HG03175 (cell line): ENCODE data around the gene OR2L3.
"Not testable (repeated sequence)": the region's sequence is repeated elsewhere in the genome, so short reads cannot be mapped to it uniquely, and the experiment has no call there.

Experiments used
- ATAC-seq: cut with Tn5 transposase; IDR thresholded peaks from one replicate; pipeline ENCODE4 v1.9.1; 2021; ENCODE audit warnings: mild to moderate bottlenecking, moderate library complexity; ENCODE audit not compliant: unreplicated experiment

Gene OR2L3

DNA sequence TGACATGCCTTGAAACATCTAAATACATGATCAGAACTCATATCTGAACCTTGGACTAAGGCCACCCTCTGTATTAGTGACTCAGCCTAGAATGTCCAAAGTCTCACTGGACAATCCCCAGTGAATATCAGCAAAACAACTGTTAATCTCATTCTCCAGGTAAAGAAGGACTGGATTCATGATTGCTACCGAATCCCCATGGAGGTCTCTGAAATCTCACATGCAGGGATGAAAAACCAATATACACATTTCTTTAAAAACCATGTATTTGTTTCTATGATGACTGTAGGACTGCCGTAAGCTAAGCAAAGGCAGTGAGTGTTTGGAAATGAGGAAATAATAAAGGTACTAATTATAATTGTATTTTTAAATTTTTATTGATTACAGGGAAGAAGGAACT is at the start of gene OR2L3:
TSS of gene OR2L3 (plus strand) at position 301 of the 400 bp plus-strand sequence. CDS start 13,846 bp downstream, outside the sequence.
- ATAC-seq, result no peak

GRCh38 chr1:247998811-247999210 is 47.8 kb upstream of the OR2L3 start:
- no peak for ATAC-seq

- no peak for ATAC-seq
Observed at GRCh38 chr1:248000169-248000568, 46.5 kb upstream of the OR2L3 start.

- ATAC-seq, result no peak
Observed at GRCh38 chr1:248007778-248008177, 38.9 kb upstream of the OR2L3 start.

- ATAC-seq, result no peak
Observed at GRCh38 chr1:248009681-248010080, 37.0 kb upstream of the OR2L3 start.

GRCh38 chr1:248013229-248013710 is 33.4 kb upstream of the OR2L3 start, which contains the start of gene OR2L5:
TSS of gene OR2L5 (plus strand) at chr1:248013660. CDS start at chr1:248021948, 8,288 bp downstream.
- no peak for ATAC-seq

- ATAC-seq, result no peak
Observed at GRCh38 chr1:248015803-248016202, 30.8 kb upstream of the OR2L3 start.

- ATAC-seq, result no peak
Observed at GRCh38 chr1:248029770-248030169, 16.9 kb upstream of the OR2L3 start, which contains the start of gene OR2L2. TSS of gene OR2L2 (plus strand) at chr1:248030070. CDS start at chr1:248038268, 8,198 bp downstream.

DNA sequence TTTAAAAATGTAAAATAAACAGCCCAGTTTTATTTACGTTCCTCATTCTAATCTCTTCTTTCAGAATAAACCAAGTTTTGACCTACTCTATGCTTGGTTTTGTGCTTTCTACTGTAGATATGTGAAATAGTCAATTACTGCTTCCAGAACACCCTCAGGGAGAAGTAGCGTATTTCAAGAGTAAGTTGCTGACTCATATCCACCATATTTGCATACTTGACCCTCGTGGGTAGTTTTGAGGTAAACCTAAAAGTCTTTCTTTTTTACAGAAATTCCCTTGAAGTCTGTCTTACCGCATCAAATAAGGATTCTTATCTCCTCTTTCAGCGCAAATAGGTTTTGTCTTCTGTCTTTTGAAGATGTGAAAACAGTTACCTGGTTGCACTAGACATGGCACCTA is 1.4 kb upstream of the OR2L3 start:
- no peak for ATAC-seq

DNA sequence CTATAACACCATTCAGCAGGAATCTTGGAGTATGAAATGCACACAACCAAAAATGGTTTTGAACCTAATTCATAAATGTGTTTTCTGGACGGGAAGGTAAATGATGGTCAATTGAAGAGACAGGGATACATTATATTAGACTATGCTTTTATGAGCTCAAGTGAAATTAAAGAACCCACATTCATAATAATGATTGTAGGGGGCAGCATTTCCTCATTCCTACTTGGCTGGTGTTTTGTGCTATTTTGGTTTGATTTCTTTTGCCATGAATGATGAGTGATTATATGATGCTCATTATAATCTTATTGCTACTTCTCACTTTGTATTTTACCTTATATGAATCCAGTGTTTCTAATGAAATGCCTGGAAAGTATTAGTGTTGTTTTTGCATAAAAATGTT is 372 bp downstream of the OR2L3 start:
- no peak for ATAC-seq

DNA sequence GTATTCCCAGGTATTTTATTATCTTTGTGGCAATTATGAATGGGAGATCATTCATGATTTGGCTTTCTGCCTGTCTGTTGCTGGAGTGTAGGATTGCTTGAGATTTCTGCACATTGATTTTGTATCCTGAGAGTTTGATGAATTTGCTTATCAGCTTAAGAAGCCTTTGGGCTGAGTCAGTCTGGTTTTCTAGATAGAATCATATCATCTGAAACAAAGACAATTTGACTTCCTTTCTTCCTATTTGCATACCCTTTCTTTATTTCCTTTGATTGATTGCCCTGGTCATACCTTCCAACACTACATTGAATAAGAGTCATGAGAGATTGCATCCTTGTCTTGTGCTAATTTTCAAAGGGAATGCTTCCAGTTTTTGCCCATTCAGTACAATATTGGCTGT is 8.0 kb downstream of the OR2L3 start:
- no peak for ATAC-seq

DNA sequence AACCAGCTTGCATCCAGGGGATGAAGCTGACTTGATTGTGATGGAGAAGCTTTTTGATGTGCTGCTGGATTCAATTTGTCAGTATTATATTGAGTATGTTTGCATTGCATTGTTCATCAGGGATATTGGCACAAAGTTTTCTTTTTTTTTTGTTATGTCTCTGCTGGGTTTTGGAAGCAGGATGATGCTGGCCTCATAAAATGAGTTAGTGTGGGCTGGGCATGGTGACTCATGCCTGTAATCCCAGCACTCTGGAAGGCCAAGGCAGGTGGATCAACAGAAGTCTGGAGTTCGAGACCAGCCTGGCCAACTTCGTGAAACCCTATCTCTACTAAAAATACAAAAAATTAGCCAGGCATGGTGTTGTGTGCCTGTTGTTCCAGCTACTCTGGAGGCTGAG is 8.6 kb downstream of the OR2L3 start:
- no peak for ATAC-seq

GRCh38 chr1:248065071-248065470 is 18.4 kb downstream of the OR2L3 start:
- no peak for ATAC-seq

DNA sequence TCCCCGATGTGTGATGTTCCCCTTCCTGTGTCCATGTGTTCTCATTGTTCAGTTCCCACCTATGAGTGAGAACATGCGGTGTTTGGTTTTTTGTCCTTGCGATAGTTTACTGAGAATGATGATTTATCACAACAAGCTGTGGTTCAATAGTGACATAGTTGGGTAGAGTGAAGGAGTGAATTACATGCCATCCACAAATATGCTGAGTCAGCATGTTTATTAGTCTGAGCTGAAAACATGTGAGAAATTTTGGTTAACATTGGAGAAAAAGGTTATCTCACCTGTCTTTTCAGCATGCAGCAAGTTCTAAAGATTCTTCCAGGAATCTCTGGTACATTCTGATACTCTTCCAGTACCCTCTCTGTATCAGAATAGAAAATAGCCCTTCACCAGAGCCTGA is 19.0 kb downstream of the OR2L3 start:
- ATAC-seq, result no peak

DNA sequence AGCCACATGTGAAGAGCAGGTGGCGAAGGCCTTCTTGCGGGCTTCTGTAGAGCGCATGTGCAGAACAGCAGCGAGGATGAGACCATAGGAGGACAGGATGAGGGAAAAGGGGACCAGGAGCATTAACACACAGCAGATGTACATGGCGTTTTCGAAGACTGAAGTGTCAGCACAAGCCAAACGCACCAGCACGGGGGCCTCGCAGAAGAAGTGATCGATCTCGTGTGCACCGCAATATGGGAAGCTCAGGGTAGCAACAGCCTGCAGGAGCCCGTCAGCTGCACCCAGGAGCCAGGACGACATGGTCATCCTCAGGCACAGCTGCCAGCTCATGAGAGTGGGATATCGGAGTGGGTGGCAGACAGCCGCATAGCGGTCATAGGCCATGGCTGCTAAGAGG is 37.2 kb downstream of the OR2L3 start:
- ATAC-seq, result not testable (repeated sequence)

GRCh38 chr1:248094884-248095283 is 48.2 kb downstream of the OR2L3 start, which contains the start of gene OR2L13:
TSS of gene OR2L13 (plus strand) at chr1:248095184. CDS start at chr1:248099376, 4,192 bp downstream.
- ATAC-seq, result no peak

GRCh38 chr1:248098529-248098928 is 51.9 kb downstream of the OR2L3 start:
- no peak for ATAC-seq

DNA sequence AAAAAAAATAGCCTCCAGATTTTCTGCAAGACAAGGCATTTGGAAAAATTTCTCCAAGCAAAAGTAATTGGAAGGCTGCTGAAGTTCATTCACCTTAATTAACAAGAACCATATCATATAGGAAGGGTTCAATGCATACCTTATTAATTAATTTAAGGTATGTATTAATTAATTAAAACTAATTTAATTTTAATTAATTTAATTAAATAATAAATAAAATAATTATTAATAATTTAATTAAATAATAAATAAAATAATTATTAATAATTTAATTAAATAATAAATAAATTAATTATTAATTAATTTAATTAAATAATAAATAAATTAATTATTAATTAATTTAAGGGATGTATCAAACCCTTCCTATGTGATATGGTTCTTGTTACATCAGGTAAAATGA is 56.2 kb downstream of the OR2L3 start:
- ATAC-seq, result no peak

- ATAC-seq, result no peak
Observed at GRCh38 chr1:248111157-248111556, 64.5 kb downstream of the OR2L3 start.
